ENCODE data around the gene HMG20B.
"Not testable (repeated sequence)": the region's sequence is repeated elsewhere in the genome, so short reads cannot be mapped to it uniquely, and the experiment has no call there.

Gene HMG20B
- total RNA-seq = 80.8 to 199 (median 129) reads per million in 17 experiments

GRCh38 chr19:3572855-3573161 lies at the start of gene HMG20B:
TSS of gene HMG20B (plus strand) at chr19:3572944. CDS start at chr19:3573310, 366 bp downstream.
- no peak for DNase-seq

GRCh38 chr19:3523361-3524077 lies 49.2 kb upstream of the HMG20B start:
- DNase-seq = no peak

GRCh38 chr19:3524078-3524842 lies 48.5 kb upstream of the HMG20B start:
- no peak for DNase-seq

- DNase-seq = no peak
Measured at GRCh38 chr19:3524904-3525451, 47.8 kb upstream of the HMG20B start.

DNA sequence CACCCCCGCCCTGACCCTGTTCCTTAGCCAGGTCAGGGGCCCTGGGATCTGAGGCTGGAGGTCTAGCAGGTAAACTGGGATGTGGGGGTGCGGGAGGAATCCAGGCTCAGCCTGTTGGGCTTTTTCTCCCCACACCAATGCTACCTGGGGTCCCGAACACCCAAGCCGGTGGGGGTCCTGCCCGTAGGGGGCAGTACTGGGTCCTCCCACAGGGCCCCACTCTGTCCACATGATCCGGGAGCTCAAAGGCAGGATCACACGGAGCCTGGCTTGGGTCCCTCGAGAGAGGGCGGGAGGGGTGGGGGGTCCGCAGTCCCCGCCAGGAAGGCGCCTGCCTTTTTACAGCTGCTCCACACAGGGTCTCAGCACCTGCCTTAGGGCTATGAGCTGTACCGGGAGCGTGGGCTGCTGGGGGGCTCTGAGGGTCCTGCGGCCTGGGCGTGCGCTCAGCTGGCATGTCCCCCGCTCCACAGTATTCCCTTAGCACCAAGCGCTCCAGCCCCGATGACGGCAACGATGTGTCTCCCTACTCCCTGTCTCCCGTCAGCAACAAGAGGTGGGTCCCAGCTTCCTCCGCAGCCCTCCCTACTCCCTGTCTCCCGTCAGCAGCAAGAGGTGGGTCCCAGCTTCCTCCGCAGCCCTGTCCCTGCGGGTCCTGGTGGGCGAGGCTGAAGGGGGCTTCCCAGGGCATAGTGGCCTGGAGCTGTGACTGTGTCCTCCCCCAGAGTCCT lies 46.1 kb upstream of the HMG20B start:
- DNase-seq = no peak

GRCh38 chr19:3527238-3527910 lies 45.4 kb upstream of the HMG20B start:
- DNase-seq = no peak

- no peak for DNase-seq
Measured at GRCh38 chr19:3528080-3528479, 44.7 kb upstream of the HMG20B start.

GRCh38 chr19:3528539-3529211 lies 44.1 kb upstream of the HMG20B start:
- DNase-seq = no peak

DNA sequence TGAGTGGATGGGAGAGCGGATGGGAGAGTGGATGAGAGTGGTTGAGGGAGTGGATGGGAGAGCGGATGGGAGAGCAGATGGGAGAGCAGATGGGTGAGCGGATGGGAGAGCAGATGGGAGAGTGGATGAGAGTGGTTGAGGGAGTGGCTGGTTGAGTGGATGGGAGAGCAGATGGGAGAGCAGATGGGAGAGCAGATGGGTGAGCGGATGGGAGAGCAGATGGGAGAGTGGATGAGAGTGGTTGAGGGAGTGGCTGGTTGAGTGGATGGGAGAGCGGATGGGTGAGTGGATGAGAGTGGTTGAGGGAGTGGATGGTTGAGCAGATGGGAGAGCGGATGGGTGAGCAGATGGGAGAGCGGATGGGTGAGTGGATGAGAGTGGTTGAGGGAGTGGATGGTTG lies 43.4 kb upstream of the HMG20B start:
- not testable (repeated sequence) for DNase-seq

DNA sequence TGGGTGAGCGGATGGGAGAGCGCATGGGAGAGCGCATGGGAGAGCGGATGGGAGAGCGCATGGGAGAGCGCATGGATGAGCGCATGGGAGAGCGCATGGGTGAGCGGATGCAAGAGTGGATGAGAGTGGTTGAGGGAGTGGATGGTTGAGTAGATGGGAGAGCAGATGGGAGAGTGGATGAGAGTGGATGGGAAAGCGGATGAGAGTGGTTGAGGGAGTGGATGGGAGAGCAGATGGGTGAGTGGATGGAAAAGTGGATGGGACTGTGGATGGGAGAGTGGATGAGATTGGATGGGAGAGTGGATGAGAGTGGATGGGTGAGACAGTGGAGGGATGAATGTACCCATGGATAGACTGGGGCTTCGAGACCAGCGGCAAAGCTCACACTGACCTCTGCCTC lies 42.4 kb upstream of the HMG20B start:
- DNase-seq = no peak

DNA sequence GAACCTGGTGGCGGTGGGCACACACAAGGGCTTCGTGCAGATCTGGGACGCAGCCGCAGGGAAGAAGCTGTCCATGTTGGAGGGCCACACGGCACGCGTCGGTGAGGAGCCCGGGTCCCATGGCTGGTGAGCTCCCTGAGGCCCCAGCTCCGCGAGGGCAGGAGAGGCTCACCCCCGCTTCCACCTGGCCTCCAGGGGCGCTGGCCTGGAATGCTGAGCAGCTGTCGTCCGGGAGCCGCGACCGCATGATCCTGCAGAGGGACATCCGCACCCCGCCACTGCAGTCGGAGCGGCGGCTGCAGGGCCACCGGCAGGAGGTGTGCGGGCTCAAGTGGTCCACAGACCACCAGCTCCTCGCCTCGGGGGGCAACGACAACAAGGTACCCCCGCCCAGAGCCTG lies 41.0 kb upstream of the HMG20B start:
- no peak for DNase-seq

DNA sequence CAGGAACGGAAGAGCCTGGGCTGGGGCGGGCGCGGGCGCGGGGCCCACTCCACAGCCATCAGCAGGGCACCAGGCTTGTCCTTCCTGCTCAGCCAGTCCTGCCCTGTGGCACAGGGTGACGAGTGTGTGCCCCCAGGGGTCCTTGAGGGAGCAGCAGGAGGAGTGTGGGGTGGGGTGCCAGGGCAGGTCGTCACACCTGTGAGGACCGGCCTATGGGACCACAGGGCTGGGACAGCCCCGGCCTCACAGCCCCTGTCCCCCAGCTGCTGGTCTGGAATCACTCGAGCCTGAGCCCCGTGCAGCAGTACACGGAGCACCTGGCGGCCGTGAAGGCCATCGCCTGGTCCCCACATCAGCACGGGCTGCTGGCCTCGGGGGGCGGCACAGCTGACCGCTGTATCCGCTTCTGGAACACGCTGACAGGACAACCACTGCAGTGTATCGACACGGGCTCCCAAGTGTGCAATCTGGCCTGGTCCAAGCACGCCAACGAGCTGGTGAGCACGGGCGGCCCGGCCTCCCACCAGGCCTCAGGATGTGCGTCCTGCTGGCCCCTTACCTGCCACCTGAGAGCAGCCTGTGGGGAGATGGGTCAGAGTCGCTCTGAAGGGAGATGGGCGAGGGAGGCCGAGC lies 40.5 kb upstream of the HMG20B start:
- no peak for DNase-seq

DNA sequence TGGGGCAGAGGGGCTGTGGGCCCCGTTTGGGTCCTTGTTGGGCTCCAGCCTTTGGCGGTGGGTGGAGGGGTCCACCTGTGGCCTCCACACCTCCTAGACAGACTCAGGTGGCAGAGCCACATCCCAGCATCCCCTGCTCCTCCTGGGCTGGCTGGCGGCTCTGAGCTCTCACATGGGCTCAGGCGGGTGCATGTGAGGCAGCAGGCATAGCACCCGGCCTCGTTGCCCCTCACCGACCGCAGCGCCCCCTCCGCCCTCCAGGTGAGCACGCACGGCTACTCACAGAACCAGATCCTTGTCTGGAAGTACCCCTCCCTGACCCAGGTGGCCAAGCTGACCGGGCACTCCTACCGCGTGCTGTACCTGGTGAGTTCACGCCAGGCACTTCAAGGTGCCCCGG lies 39.7 kb upstream of the HMG20B start:
- no peak for DNase-seq

DNA sequence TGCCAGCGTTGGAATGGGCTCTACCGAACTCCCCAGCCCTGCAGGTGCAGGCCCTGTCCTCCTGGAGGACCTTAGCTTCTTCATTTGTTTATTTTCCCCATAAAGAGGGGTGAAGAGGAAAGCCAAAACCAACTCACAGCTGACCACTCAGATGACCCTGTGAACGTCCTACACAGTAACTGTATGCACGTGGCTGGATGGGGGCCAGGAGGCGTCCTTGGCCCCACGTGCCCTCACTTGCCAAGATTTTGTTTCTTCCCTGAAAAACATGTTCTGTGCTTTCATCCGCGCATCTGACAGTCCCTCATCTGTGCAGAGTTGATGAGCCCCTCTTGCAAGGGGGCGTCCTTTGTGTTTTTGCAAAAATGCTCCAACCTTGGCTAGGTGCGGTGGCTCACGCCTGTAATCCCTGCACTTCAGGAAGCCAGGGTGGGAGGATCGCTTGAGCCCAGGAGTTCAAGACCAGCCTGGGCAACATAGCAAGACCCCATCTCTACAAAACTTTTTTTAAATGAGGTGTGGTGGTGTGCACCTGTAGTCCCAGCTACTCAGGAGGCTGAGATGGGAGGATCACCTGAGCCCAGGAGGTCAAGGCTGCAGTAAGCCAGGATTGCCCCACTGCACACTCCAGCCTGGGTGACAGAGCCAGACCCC lies 39.1 kb upstream of the HMG20B start:
- DNase-seq = no peak

- peak in 1 of 4 experiments; percentile 26 for DNase-seq
Measured at GRCh38 chr19:3534375-3535234, 38.1 kb upstream of the HMG20B start.

GRCh38 chr19:3535235-3535535 lies 37.6 kb upstream of the HMG20B start:
- DNase-seq = peak in 1 of 4 experiments; percentile 31

- peak in 1 of 4 experiments; percentile 37 for DNase-seq
Measured at GRCh38 chr19:3535563-3535965, 37.2 kb upstream of the HMG20B start.

- no peak for DNase-seq
Measured at GRCh38 chr19:3535981-3536380, 36.8 kb upstream of the HMG20B start.

DNA sequence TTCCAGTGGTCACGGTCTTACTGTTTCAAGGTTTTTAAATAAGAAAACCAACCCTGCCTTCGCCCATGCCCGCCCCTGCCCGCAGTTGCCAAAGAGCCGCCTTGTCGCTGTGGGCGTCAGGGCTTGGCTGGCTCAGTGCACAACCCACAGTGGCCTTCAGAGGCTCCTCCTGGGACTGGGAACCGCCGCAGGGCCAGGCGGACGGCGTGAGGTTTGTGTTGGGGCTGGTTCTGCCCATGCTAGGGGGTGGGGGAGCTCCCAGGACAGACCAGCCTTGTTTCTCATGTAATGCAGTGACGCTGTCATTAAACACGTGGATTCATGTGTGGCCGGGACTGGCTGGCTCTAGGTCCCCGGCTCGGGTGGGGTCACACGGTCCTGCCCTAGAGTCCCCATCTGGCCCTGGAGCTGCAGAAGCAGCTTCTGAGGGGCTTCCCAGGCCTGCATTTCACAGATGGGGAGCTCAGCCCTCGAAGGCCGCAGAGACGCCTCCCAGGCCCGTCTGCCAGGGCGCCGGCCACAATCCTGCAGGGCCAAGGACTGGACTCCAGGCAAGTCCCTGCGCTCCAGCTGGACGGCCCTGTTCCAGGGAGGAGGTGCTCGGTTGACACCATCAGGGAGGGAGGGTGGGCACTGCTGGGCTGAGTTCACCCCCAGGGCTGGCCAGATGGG lies 36.2 kb upstream of the HMG20B start:
- peak in 3 of 4 experiments; percentile 60 to 71 (median 62) for DNase-seq

GRCh38 chr19:3537101-3537437 lies 35.7 kb upstream of the HMG20B start:
- peak in 1 of 4 experiments; percentile 26 for DNase-seq
